ENCODE data around the gene PTPA. TPM values are rescaled to one million over a fixed set of nuclear protein-coding genes. Genes with fewer than 3 reads are reported as not detected.
A peak's percentile ranks its signal among the peaks of the same experiment; 100 is the strongest.

PTPA gene
- total and polyA plus RNA-seq, 9 of the 15 experiments (the other 6 are each of a cell fraction or from before 2014, with no cell fraction given): 1.7 to 121 (median 72.6) TPM

DNA sequence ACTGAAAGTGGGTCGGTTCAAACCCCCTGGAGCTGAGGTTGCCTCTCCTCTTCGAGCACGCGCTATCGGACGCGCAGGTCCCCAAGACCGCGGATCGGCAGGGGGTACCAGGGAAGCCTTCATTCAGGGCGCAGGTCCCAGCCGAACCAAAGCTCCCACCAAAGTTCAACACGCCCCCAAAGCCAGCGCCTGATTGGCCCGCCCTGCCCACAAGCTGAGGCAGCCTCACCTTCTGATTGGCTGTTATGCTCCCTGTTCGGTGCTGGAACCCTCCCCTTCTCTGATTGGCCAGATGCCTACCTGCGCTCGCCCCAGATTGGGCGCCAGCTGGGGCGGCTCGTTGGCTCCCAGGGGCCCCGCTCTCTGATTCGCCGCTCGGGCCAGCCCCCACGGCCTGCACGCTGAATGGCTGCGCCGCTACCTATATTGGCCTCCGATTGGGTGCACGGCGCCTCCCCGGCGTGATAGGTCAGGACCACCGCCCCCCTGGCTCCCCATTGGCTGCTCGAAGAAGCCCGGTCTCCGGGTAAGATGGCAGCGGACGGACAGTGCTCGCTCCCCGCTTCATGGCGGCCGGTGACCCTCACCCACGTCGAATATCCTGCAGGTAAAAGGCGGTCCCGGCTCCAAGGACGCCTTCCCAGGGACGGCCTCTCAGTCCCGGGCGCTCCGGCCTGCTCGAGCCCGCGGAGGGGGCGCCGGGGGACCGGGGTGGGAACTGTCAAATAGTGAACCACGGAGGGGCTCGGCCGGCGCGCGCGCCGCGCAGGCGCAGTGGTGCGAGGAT is 30.4 kb upstream of the PTPA start, which contains the start of gene DOLPP1 (continued):
- TF ChIP-seq ZNF121 (CRISPR knock-in tag; conservative IDR thresholded peaks at IDR 0.05) (no peak), EGR1 (conservative IDR thresholded peaks at IDR 0.05) (peak; percentile 66), ZNF184 (CRISPR knock-in tag; IDR thresholded peaks at IDR 0.05) (no peak), THAP12 (CRISPR knock-in tag; IDR thresholded peaks at IDR 0.05) (peak; percentile 32; the same call in 1 of the 2 replicates), ZNF384 (IDR thresholded peaks at IDR 0.05; ENCODE audit: low read depth, low read length) (peak; percentile 11; the same call in 1 of the 2 replicates), SUPT5H (IDR thresholded peaks at IDR 0.05) (peak; percentile 95), CUX1 (CRISPR knock-in tag; IDR thresholded peaks at IDR 0.05) (peak; percentile 99), NFIC (IDR thresholded peaks at IDR 0.05) (peak; percentile 12; the same call in 1 of the 2 replicates), ETV1 (tag; conservative IDR thresholded peaks at IDR 0.05; ENCODE audit: low read depth) (no peak), GABPB2 (CRISPR knock-in tag; conservative IDR thresholded peaks at IDR 0.05) (0 out of 2 replicates have a peak, but pooled peaks have one; percentile 41), CHD2 (IDR thresholded peaks at IDR 0.05; ENCODE audit: low read depth, low read length) (peak; percentile 94), BACH1 (tag; IDR thresholded peaks at IDR 0.05) (peak; percentile 95), RBBP5 (IDR thresholded peaks at IDR 0.05; ENCODE audit: borderline replicate concordance, insufficient read depth, low read length, poor library complexity, severe bottlenecking) (peak; percentile 88), ZNF347 (CRISPR knock-in tag; IDR thresholded peaks at IDR 0.05; ENCODE audit: low read depth) (peak; percentile 80; the same call in 1 of the 2 replicates), SP1 (CRISPR knock-in tag; IDR thresholded peaks at IDR 0.05) (peak; percentile 93)
- TF ChIP-seq, protein P1, sequence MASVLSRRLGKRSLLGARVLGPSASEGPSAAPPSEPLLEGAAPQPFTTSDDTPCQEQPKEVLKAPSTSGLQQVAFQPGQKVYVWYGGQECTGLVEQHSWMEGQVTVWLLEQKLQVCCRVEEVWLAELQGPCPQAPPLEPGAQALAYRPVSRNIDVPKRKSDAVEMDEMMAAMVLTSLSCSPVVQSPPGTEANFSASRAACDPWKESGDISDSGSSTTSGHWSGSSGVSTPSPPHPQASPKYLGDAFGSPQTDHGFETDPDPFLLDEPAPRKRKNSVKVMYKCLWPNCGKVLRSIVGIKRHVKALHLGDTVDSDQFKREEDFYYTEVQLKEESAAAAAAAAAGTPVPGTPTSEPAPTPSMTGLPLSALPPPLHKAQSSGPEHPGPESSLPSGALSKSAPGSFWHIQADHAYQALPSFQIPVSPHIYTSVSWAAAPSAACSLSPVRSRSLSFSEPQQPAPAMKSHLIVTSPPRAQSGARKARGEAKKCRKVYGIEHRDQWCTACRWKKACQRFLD (CRISPR knock-in tag; IDR thresholded peaks at IDR 0.05): peak; percentile 100
- TF ChIP-seq, protein P2, sequence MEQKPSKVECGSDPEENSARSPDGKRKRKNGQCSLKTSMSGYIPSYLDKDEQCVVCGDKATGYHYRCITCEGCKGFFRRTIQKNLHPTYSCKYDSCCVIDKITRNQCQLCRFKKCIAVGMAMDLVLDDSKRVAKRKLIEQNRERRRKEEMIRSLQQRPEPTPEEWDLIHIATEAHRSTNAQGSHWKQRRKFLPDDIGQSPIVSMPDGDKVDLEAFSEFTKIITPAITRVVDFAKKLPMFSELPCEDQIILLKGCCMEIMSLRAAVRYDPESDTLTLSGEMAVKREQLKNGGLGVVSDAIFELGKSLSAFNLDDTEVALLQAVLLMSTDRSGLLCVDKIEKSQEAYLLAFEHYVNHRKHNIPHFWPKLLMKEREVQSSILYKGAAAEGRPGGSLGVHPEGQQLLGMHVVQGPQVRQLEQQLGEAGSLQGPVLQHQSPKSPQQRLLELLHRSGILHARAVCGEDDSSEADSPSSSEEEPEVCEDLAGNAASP (IDR thresholded peaks at IDR 0.05): no peak
